Tibial nerve (tissue), 4 donors: ENCODE measurements around the gene OXER1. TPM values are rescaled to one million over a fixed set of nuclear protein-coding genes. Genes with fewer than 3 reads are reported as not detected.

ENCODE experiments used
- DNase-seq, 2 donors: peaks; one replicate each; pipeline ENCODE4 v3.0.0-alpha.2; 2019; ENCODE audit warnings: low spot score in 2 of 2
- H3K27ac ChIP-seq, 4 donors: fragments of 200-600 bp; sonication (generic) in 3 of 4; one replicate each; pipeline ENCODE4 v1.5.1; 2017 to 2019; ENCODE audit warnings: mild to moderate bottlenecking in 1 of 4
- H3K27me3 ChIP-seq, 2 donors: fragments of 200-600 bp; sonication (generic) in 1 of 2; one replicate each; pipeline versions ENCODE4 v1.5.1 to v1.6.0; 2017 to 2019
- H3K36me3 ChIP-seq, 3 donors: fragments of 200-600 bp; sonication (generic); one replicate each; pipeline ENCODE4 v1.5.1; 2018 to 2019
- H3K4me1 ChIP-seq, 4 donors: fragments of 200-600 bp; sonication (generic) in 3 of 4; one replicate each; pipeline ENCODE4 v1.5.1; 2017 to 2019
- H3K4me3 ChIP-seq, 4 donors: fragments of 200-600 bp; sonication (generic) in 3 of 4; one replicate each; pipeline ENCODE4 v1.5.1; 2017 to 2019; ENCODE audit warnings: mild to moderate bottlenecking in 1 of 4, moderate library complexity in 1 of 4
- H3K9me3 ChIP-seq, 4 donors: fragments of 200-600 bp; sonication (generic) in 3 of 4; one replicate each; pipeline ENCODE4 v1.5.1; 2017 to 2019
- CTCF ChIP-seq, 5 experiments: fragments of 200-600 bp in 3 of 5; fragments of 450-650 bp in 2 of 5; sonication (generic) in 3 of 5; IDR thresholded peaks; one replicate each; pipeline ENCODE4 v1.5.1; 2016 to 2019; ENCODE audit warnings: antibody characterized with exemption in 5 of 5, mild to moderate bottlenecking in 3 of 5, moderate library complexity in 2 of 5
- EP300 ChIP-seq, 2 donors: sonication (generic); formaldehyde crosslinking; IDR thresholded peaks; one replicate each; pipeline ENCODE4 v1.6.1; 2017; ENCODE audit warnings: antibody characterized with exemption in 2 of 2, mild to moderate bottlenecking in 1 of 2
- POLR2A ChIP-seq, 2 donors: fragments of 450-650 bp; IDR thresholded peaks; one replicate each; pipeline ENCODE4 v1.6.1; 2017; ENCODE audit warnings: antibody characterized with exemption in 2 of 2, mild to moderate bottlenecking in 2 of 2, moderate library complexity in 2 of 2
- WGBS, 2 donors: methylation state at CpG; one replicate each; pipeline ENCODE4 v1.1.5; 2018; 5-methylcytosine and 5-hydroxymethylcytosine counted together
- total RNA-seq, 4 donors: library from RNA; depleted of rRNA; stranded (reverse); fragments of >200 nt; gene quantifications; one replicate each; pipeline ENCODE4 v1.1.0, GENCODE V29; 2016

OXER1 gene
- total RNA-seq, 4 donors from 2014 or later = 0.60 to 3.7 (median 1.3) TPM

GRCh38 chr2:42809819-42810120 is 45.8 kb upstream of the OXER1 start:
- WGBS, 2 donors = 0 to 1% methylated on average over 4 to 11 of the region's 35 CpGs

GRCh38 chr2:42809131-42809818 is 45.3 kb upstream of the OXER1 start:
- WGBS, 2 donors = 35 to 39% methylated on average over 10 of the region's 10 CpGs
- Histone ChIP-seq H3K36me3 (no peaks in the 10 kb centered on the region), H3K4me1 (peaks cover 0 to 26% (median 2%) of the 10 kb centered on the region in 4 donors), H3K27ac (peak overlapping the region; percentile 96 to 99 (median 98)), H3K4me3 (peak overlapping the region; percentile 48 to 69 (median 60)), H3K27me3 (no peaks in the 10 kb centered on the region), H3K9me3 (no peaks in the 10 kb centered on the region)
- no peak for DNase-seq
- no peak for TF ChIP-seq EP300 (IDR thresholded peaks at IDR 0.05)
- TF ChIP-seq POLR2A (IDR thresholded peaks at IDR 0.05) = no peak
- no peak for TF ChIP-seq CTCF (IDR thresholded peaks at IDR 0.05)

More at GRCh38 chr2:42809819-42810120, 45.8 kb upstream of the OXER1 start:
- no peak for TF ChIP-seq POLR2A (IDR thresholded peaks at IDR 0.05)
- peak; percentile 23 to 81 (median 51) for TF ChIP-seq CTCF (IDR thresholded peaks at IDR 0.05)
- no peak for TF ChIP-seq EP300 (IDR thresholded peaks at IDR 0.05)
- Histone ChIP-seq H3K36me3 (no peaks in the 10 kb centered on the region), H3K27me3 (no peaks in the 10 kb centered on the region), H3K9me3 (no peaks in the 10 kb centered on the region), H3K4me1 (peaks cover 0 to 26% (median 2%) of the 10 kb centered on the region in 4 donors), H3K27ac (peak overlapping the region; percentile 96 to 99 (median 98)), H3K4me3 (peak overlapping the region; percentile 48 to 69 (median 60))
- DNase-seq = peak; percentile 65 to 72

- no peak overlapping the region for H3K4me3 ChIP-seq
- H3K27ac ChIP-seq = peak overlapping the region in 1 of 4 donors; percentile 96
- H3K36me3 ChIP-seq = no peaks in the 10 kb centered on the region
- no peaks in the 10 kb centered on the region for H3K9me3 ChIP-seq
- no peak for TF ChIP-seq POLR2A (IDR thresholded peaks at IDR 0.05)
- no peak for TF ChIP-seq EP300 (IDR thresholded peaks at IDR 0.05)
- TF ChIP-seq CTCF (IDR thresholded peaks at IDR 0.05) = no peak
- 78 to 88% methylated on average over 5 of the region's 5 CpGs for WGBS, 2 donors
- H3K4me1 ChIP-seq = peaks cover 0 to 26% (median 2%) of the 10 kb centered on the region in 4 donors
- DNase-seq = no peak
- no peaks in the 10 kb centered on the region for H3K27me3 ChIP-seq
Measured at GRCh38 chr2:42808301-42808700, 44.4 kb upstream of the OXER1 start.

GRCh38 chr2:42806786-42807185 is 42.9 kb upstream of the OXER1 start:
- no peak overlapping the region for H3K27ac ChIP-seq
- TF ChIP-seq CTCF (IDR thresholded peaks at IDR 0.05) = no peak
- TF ChIP-seq POLR2A (IDR thresholded peaks at IDR 0.05) = no peak
- TF ChIP-seq EP300 (IDR thresholded peaks at IDR 0.05) = no peak
- 88 to 92% methylated on average over 6 of the region's 6 CpGs for WGBS, 2 donors
- H3K36me3 ChIP-seq = no peaks in the 10 kb centered on the region
- H3K4me3 ChIP-seq = no peak overlapping the region
- H3K9me3 ChIP-seq = no peaks in the 10 kb centered on the region
- H3K4me1 ChIP-seq = peaks cover 0 to 20% (median 2%) of the 10 kb centered on the region in 4 donors
- DNase-seq = no peak
- no peaks in the 10 kb centered on the region for H3K27me3 ChIP-seq

- peaks cover 0 to 29% (median 10%) of the 10 kb centered on the region in 4 donors for H3K4me1 ChIP-seq
- H3K27me3 ChIP-seq = no peaks in the 10 kb centered on the region
- WGBS, 2 donors = 75 to 86% methylated on average over 5 of the region's 5 CpGs
- H3K36me3 ChIP-seq = no peaks in the 10 kb centered on the region
- no peak for DNase-seq
- no peaks in the 10 kb centered on the region for H3K9me3 ChIP-seq
- no peak overlapping the region for H3K27ac ChIP-seq
- TF ChIP-seq EP300 (IDR thresholded peaks at IDR 0.05) (no peak), POLR2A (IDR thresholded peaks at IDR 0.05) (no peak), CTCF (IDR thresholded peaks at IDR 0.05) (no peak)
- H3K4me3 ChIP-seq = no peak overlapping the region
Measured at GRCh38 chr2:42804891-42805290, 41.0 kb upstream of the OXER1 start.
